Thyroid gland (tissue), 4 donors: ENCODE data around the gene RFPL2. TPM values are rescaled to one million over a fixed set of nuclear protein-coding genes. Genes with fewer than 3 reads are reported as not detected.
"Not testable (repeated sequence)": the region's sequence is repeated elsewhere in the genome, so short reads cannot be mapped to it uniquely, and the experiment has no call there.

Experiments used
- DNase-seq, 2 donors: peaks; one replicate each; pipeline ENCODE4 v3.0.0-alpha.2; 2019
- H3K27ac ChIP-seq, 3 donors: fragments of 200-600 bp; sonication (generic); 1 replicate in 2 of 3; 2 replicates in 1 of 3; pipeline ENCODE4 v1.5.1; 2016 to 2019; ENCODE audit warnings: mild to moderate bottlenecking in 1 of 3, moderate library complexity in 1 of 3
- H3K27me3 ChIP-seq: fragments of 200-600 bp; sonication (generic); one replicate; pipeline ENCODE4 v1.5.1; 2019
- H3K36me3 ChIP-seq, 2 donors: fragments of 200-600 bp; sonication (generic); one replicate each; pipeline ENCODE4 v1.5.1; 2016 to 2019
- H3K4me1 ChIP-seq, 2 donors: fragments of 200-600 bp; sonication (generic); one replicate each; pipeline ENCODE4 v1.5.1; 2017 to 2019
- H3K4me3 ChIP-seq, 3 donors: fragments of 200-600 bp; sonication (generic); replicated peaks in 1 of 3; 1 replicate in 2 of 3; 2 replicates in 1 of 3; pipeline ENCODE4 v1.5.1; 2016; ENCODE audit warnings: mild to moderate bottlenecking in 1 of 3
- H3K9me3 ChIP-seq: fragments of 200-600 bp; sonication (generic); one replicate; pipeline ENCODE4 v1.5.1; 2017
- POLR2A ChIP-seq, 2 donors: fragments of 450-650 bp; IDR thresholded peaks; one replicate each; pipeline ENCODE4 v1.6.1; 2017; ENCODE audit warnings: antibody characterized with exemption in 2 of 2, mild to moderate bottlenecking in 2 of 2, moderate library complexity in 1 of 2
- WGBS, 2 donors: methylation state at CpG; one replicate each; pipeline ENCODE4 v1.1.5; 2017; 5-methylcytosine and 5-hydroxymethylcytosine counted together
- intact Hi-C: fragments of 100-400 bp; cut with DNase I; formaldehyde crosslinking; loops from one replicate; pipeline ENCODE4 v1.15.1; 2023
- small RNA-seq: library from RNA; depleted of rRNA; stranded (forward); fragments of <200 nt; gene quantifications from one replicate; pipeline ENCODE3, GENCODE V24; 2016
- total RNA-seq, 4 donors: library from RNA; depleted of rRNA; stranded (reverse); fragments of >200 nt; gene quantifications; one replicate each; pipeline ENCODE4 v1.2.3, GENCODE V29; 2016
- TF ChIP-seq, protein P1 (sequence below), 6 experiments: fragments of 200-600 bp in 3 of 6; fragments of 450-650 bp in 3 of 6; sonication (generic) in 3 of 6; IDR thresholded peaks; one replicate each; pipeline ENCODE4 v1.5.1; 2016 to 2019; ENCODE audit warnings: antibody characterized with exemption in 6 of 6, mild to moderate bottlenecking in 2 of 6, inconsistent platforms in 1 of 6, moderate library complexity in 1 of 6

RFPL2 gene
- total RNA-seq, 4 donors from 2014 or later: not detected

DNA sequence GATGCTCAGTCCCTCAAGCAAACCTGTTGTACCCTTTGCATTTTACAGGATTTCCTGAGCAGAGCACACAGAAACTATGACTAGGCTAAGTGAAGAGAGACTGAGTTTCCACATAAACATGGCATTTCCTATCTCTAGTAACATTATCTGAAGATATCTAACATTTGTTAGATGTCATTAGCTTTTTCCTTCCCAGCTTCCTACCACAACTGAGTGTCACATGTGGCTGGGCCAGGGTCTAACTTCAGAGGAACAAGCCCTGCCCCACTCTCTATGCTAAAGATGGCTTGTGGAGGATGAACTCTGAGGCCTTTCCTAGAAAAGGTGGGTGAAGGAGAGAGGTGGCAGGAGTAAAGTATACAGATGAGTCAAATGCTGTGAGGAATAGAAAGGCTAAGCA is 62.3 kb downstream of the RFPL2 start:
- no peak overlapping the region for H3K4me3 ChIP-seq
- no peak overlapping the region for H3K27ac ChIP-seq
- no peaks in the 10 kb centered on the region for H3K9me3 ChIP-seq
- no peaks in the 10 kb centered on the region for H3K27me3 ChIP-seq
- TF ChIP-seq POLR2A (IDR thresholded peaks at IDR 0.05): no peak
- TF ChIP-seq, protein P1, sequence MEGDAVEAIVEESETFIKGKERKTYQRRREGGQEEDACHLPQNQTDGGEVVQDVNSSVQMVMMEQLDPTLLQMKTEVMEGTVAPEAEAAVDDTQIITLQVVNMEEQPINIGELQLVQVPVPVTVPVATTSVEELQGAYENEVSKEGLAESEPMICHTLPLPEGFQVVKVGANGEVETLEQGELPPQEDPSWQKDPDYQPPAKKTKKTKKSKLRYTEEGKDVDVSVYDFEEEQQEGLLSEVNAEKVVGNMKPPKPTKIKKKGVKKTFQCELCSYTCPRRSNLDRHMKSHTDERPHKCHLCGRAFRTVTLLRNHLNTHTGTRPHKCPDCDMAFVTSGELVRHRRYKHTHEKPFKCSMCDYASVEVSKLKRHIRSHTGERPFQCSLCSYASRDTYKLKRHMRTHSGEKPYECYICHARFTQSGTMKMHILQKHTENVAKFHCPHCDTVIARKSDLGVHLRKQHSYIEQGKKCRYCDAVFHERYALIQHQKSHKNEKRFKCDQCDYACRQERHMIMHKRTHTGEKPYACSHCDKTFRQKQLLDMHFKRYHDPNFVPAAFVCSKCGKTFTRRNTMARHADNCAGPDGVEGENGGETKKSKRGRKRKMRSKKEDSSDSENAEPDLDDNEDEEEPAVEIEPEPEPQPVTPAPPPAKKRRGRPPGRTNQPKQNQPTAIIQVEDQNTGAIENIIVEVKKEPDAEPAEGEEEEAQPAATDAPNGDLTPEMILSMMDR (IDR thresholded peaks at IDR 0.05): no peak
- H3K36me3 ChIP-seq: no peaks in the 10 kb centered on the region
- intact Hi-C loops: no loop called here
- no peaks in the 10 kb centered on the region for H3K4me1 ChIP-seq
- DNase-seq: no peak

DNA sequence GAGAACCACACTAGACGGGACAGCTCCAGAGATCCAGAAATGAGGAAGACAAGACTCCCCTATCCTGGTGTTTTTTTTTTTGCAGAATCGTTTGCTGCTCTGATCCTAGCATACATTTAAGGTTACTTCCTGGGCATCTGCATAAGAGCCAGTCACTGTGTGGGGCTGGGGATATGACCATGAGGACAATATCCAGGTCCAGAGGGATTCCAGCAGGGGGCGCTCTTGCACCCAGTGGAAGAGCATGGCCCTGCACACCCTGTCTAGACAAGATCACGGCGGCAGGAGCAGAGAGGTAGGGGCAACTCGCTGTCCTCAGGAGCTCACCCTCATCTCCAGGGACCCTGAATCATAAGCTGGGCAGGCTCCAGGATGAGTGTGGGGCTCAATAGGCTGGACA is 64.2 kb downstream of the RFPL2 start:
- H3K27ac ChIP-seq, H3K4me1 ChIP-seq, H3K36me3 ChIP-seq, H3K9me3 ChIP-seq, H3K4me3 ChIP-seq, intact Hi-C loops, DNase-seq, H3K27me3 ChIP-seq: not testable (repeated sequence)
- 29 to 32% methylated on average over 3 of the region's 6 CpGs for WGBS, 2 donors
- TF ChIP-seq, protein P1 (IDR thresholded peaks at IDR 0.05): peak in 1 of 6 experiments; percentile 21

Small RNAs within 50 kb of the gene (small RNA-seq; reads per million reads assigned to genes)
- gene RF02171: not detected

Other genes starting within 250 kb of the RFPL2 start
- not detected for gene SLC5A1, start 161.8 kb downstream of the RFPL2 start, total RNA-seq
- not detected for gene C22orf42, start 45.8 kb downstream of the RFPL2 start, total RNA-seq
- gene SLC5A4, start 50.3 kb upstream of the RFPL2 start, total RNA-seq: 1 to 10 TPM in 3 of 4 donors, under 1 TPM in 1; 0.45 to 1.3 (median 1.3) TPM
- gene RFPL3, start 152.8 kb upstream of the RFPL2 start, total RNA-seq: not detected
- gene RTCB, start 207.2 kb upstream of the RFPL2 start, total RNA-seq: 10 to 100 TPM; 64.0 to 82.9 (median 77.7) TPM